Mucosa of descending colon (tissue), 3 donors: Measurements from ENCODE around the gene DCK. TPM values are rescaled to one million over a fixed set of nuclear protein-coding genes. Genes with fewer than 3 reads are reported as not detected.
"Not testable (repeated sequence)": the region's sequence is repeated elsewhere in the genome, so short reads cannot be mapped to it uniquely, and the experiment has no call there.

ENCODE experiments used
- ATAC-seq: fragments of 200-7000 bp; cut with Tn5 transposase; one replicate; pipeline ENCODE4 v1.9.1; 2020; ENCODE audit warnings: mild to moderate bottlenecking, moderate library complexity
- DNase-seq, 3 donors: peaks; one replicate each; pipeline ENCODE4 v3.0.0-alpha.2; 2020
- H3K36me3 ChIP-seq: fragments of 200-600 bp; one replicate; pipeline ENCODE4 v1.8.0; 2021; ENCODE audit warnings: low read depth, mild to moderate bottlenecking
- H3K4me1 ChIP-seq: fragments of 200-600 bp; one replicate; pipeline ENCODE4 v1.8.0; 2021; ENCODE audit warnings: low read depth, mild to moderate bottlenecking
- H3K4me3 ChIP-seq: fragments of 200-600 bp; one replicate; pipeline ENCODE4 v1.8.0; 2021; ENCODE audit warnings: mild to moderate bottlenecking
- H3K9me3 ChIP-seq: fragments of 200-600 bp; one replicate; pipeline ENCODE4 v1.8.0; 2021; ENCODE audit warnings: mild to moderate bottlenecking
- intact Hi-C, 2 donors: fragments of 100-400 bp; cut with DNase I in 1 of 2; cut with micrococcal nuclease in 1 of 2; formaldehyde crosslinking; loops; one replicate each; pipeline versions ENCODE4 v1.11.0 to v1.11.1; 2022; cut with DNase I, micrococcal nuclease
- total RNA-seq, 3 donors: library from RNA; stranded (reverse); fragmentation: NEBNext Ultra II Directional in 2 of 3; extraction: Animal tissue kit (Norgen Biotek cat#: 25700) in 2 of 3; gene quantifications; one replicate each; pipeline versions ENCODE4 v1.2.1 to v1.2.4, GENCODE V29; 2021 to 2023
- TF ChIP-seq, protein P1 (sequence below): fragments of 200-600 bp; IDR thresholded peaks from one replicate; pipeline ENCODE4 v1.8.0; 2022; ENCODE audit warnings: antibody characterized with exemption, mild to moderate bottlenecking
- donor health status: DM: no; HTN: no; CAD: no; lungs with moderate emphysema.
- donor health status: DM: no; HTN: no; CAD: no.
- donor health status: DM: no; HTN: yes; CAD: no.

Gene DCK
- total RNA-seq, 3 donors from 2014 or later: 9.5 to 16.9 (median 11.1) TPM

- TF ChIP-seq, protein P1, sequence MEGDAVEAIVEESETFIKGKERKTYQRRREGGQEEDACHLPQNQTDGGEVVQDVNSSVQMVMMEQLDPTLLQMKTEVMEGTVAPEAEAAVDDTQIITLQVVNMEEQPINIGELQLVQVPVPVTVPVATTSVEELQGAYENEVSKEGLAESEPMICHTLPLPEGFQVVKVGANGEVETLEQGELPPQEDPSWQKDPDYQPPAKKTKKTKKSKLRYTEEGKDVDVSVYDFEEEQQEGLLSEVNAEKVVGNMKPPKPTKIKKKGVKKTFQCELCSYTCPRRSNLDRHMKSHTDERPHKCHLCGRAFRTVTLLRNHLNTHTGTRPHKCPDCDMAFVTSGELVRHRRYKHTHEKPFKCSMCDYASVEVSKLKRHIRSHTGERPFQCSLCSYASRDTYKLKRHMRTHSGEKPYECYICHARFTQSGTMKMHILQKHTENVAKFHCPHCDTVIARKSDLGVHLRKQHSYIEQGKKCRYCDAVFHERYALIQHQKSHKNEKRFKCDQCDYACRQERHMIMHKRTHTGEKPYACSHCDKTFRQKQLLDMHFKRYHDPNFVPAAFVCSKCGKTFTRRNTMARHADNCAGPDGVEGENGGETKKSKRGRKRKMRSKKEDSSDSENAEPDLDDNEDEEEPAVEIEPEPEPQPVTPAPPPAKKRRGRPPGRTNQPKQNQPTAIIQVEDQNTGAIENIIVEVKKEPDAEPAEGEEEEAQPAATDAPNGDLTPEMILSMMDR: no peak
- Histone ChIP-seq H3K9me3 (no peaks in the 10 kb centered on the region), H3K4me3 (no peak overlapping the region), H3K36me3 (no peaks in the 10 kb centered on the region), H3K4me1 (no peaks in the 10 kb centered on the region)
- intact Hi-C loops: loop anchor here in 1 of 2 donors (10.0 kb wide), 1 partner anchor 355 kb away; no protein-coding TSS in a partner anchor
- ATAC-seq (peak; percentile 55), DNase-seq (no peak)
These were observed 16.6 kb downstream of the DCK start for GRCh38 chr4:71009890-71010588.

DNA sequence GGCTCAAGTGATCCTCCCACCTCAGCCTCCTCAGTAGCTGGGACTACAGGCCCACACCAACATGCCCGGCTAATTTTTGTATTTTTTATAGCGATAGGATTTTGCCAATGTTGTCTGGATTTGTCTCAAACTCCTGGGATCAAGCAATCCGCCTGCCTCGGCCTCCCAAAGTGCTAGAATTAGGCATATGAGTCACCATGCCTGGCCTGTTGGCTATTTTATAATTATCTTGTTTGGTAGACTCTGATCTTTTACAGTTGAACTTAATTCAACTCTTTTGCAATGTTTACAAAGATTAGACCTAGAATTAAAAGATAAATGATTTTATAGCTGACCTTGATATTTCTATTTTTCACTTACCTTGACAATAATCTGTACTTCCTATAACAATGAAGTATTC, 18.0 kb downstream of the DCK start:
- H3K4me1 ChIP-seq: no peaks in the 10 kb centered on the region
- no peaks in the 10 kb centered on the region for H3K36me3 ChIP-seq
- ATAC-seq (no peak), DNase-seq (no peak)
- intact Hi-C loops: loop anchor here in 1 of 2 donors (10.0 kb wide), 1 partner anchor 357 kb away; no protein-coding TSS in a partner anchor
- TF ChIP-seq, protein P1: no peak
- H3K4me3 ChIP-seq: no peak overlapping the region
- no peaks in the 10 kb centered on the region for H3K9me3 ChIP-seq

- H3K4me3 ChIP-seq, H3K9me3 ChIP-seq, H3K36me3 ChIP-seq, ATAC-seq, DNase-seq, H3K4me1 ChIP-seq: not testable (repeated sequence)
- intact Hi-C loops: loop anchor here in 1 of 2 donors (10.0 kb wide), 1 partner anchor 363 kb away; no protein-coding TSS in a partner anchor
These were observed 23.9 kb downstream of the DCK start for GRCh38 chr4:71017391-71017790.

GRCh38 chr4:71020611-71021010, 27.2 kb downstream of the DCK start:
- Histone ChIP-seq H3K4me3 (no peak overlapping the region), H3K36me3 (no peaks in the 10 kb centered on the region), H3K9me3 (no peaks in the 10 kb centered on the region), H3K4me1 (no peaks in the 10 kb centered on the region)
- intact Hi-C loops: no loop called here
- DNase-seq (no peak), ATAC-seq (no peak)
- TF ChIP-seq, protein P1: no peak

DNA sequence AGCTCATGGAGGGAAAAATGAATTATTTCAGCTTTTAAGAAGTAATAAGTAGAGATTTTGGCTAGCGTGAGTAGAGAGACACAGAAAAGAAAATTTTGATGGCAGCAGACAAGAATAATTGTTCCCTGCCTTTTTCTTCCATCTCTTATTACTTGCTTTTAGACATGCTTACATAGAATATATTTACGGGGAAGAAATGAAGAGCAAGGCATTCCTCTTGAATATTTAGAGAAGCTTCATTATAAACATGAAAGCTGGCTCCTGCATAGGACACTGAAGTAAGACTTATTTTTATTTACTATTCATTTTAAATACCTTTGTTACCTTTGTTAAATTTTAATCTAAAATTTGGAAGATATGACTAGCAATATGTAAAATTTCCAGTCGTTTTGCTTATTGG, 32.2 kb downstream of the DCK start:
- TF ChIP-seq, protein P1: no peak
- H3K4me1 ChIP-seq: no peaks in the 10 kb centered on the region
- ATAC-seq (no peak), DNase-seq (no peak)
- H3K4me3 ChIP-seq: no peak overlapping the region
- H3K36me3 ChIP-seq: no peaks in the 10 kb centered on the region
- H3K9me3 ChIP-seq: no peaks in the 10 kb centered on the region
- intact Hi-C loops: no loop called here

DNA sequence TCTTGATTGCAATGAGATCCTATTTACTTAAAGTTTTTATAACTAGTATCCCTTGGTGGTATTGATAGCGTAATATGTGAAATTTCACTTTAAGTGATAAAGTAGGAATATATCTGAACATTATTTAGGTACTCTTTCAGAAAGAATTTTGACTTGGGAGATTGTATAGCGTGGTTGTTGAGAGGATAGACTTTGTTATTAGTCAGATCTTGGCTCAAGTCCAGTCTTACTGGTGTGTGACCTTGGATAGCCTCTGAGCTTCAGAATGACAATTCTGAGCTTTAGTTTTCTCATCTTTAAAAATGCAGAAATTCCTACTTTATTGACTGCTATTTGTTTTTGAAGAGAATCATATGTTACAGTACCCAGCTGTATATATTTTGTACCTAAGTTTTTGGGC, 32.6 kb downstream of the DCK start:
- intact Hi-C loops: no loop called here
- no peaks in the 10 kb centered on the region for H3K4me1 ChIP-seq
- no peaks in the 10 kb centered on the region for H3K36me3 ChIP-seq
- TF ChIP-seq, protein P1: no peak
- ATAC-seq (peak; percentile 46), DNase-seq (peak in 1 of 3 donors; percentile 29)
- H3K4me3 ChIP-seq: no peak overlapping the region
- H3K9me3 ChIP-seq: no peaks in the 10 kb centered on the region
